CD14-positive monocyte (primary cell): ENCODE results near the gene NHLH2. TPM values are rescaled to one million over a fixed set of nuclear protein-coding genes. Genes with fewer than 3 reads are reported as not detected.

Experiments
- DNase-seq, 3 donors: peaks; one replicate each; pipeline ENCODE4 v3.0.0-alpha.2; 2011 to 2022
- H2AFZ ChIP-seq: 2 replicates; pipeline ENCODE4 v1.6.0; 2012; ENCODE audit warnings: mild to moderate bottlenecking, low read depth, low read length, inconsistent platforms; ENCODE audit not compliant: insufficient read depth, poor library complexity, severe bottlenecking
- H3K27ac ChIP-seq, 2 donors: 1 replicate in 1 of 2; 2 replicates in 1 of 2; pipeline ENCODE4 v1.5.1; 2012 to 2013; ENCODE audit warnings: low read length in 2 of 2, control low read depth in 1 of 2, inconsistent platforms in 1 of 2, low read depth in 1 of 2, mild to moderate bottlenecking in 1 of 2
- H3K27me3 ChIP-seq, 2 donors: one replicate each; pipeline versions ENCODE4 v1.6.0 to v1.6.1; 2011 to 2013; ENCODE audit warnings: low read length in 2 of 2; ENCODE audit not compliant: control insufficient read depth in 2 of 2, insufficient read depth in 2 of 2
- H3K36me3 ChIP-seq, 2 donors: replicated peaks in 1 of 2; 1 replicate in 1 of 2; 2 replicates in 1 of 2; pipeline versions ENCODE4 v1.5.1 to v1.6.1; 2012 to 2013; ENCODE audit warnings: low read length in 2 of 2, control low read depth in 1 of 2, inconsistent platforms in 1 of 2, mild to moderate bottlenecking in 1 of 2; ENCODE audit not compliant: insufficient read depth in 2 of 2, control insufficient read depth in 1 of 2
- H3K4me1 ChIP-seq, 2 donors: 1 replicate in 1 of 2; 2 replicates in 1 of 2; pipeline versions ENCODE4 v1.5.1 to v1.6.1; 2012 to 2013; ENCODE audit warnings: low read length in 2 of 2, control low read depth in 1 of 2, inconsistent platforms in 1 of 2, mild to moderate bottlenecking in 1 of 2, moderate library complexity in 1 of 2; ENCODE audit not compliant: insufficient read depth in 2 of 2, control insufficient read depth in 1 of 2
- H3K4me2 ChIP-seq: replicated peaks from 2 replicates; pipeline ENCODE3; 2012; ENCODE audit warnings: low read length, moderate library complexity, mild to moderate bottlenecking; ENCODE audit not compliant: poor library complexity, severe bottlenecking; ENCODE audit errors: extremely low read depth
- H3K4me3 ChIP-seq, 3 experiments: fragments of 200-600 bp in 1 of 3; sonication (generic) in 1 of 3; replicated peaks in 1 of 3; 1 replicate in 2 of 3; 2 replicates in 1 of 3; pipeline ENCODE4 v1.5.1; 2011 to 2013; ENCODE audit warnings: low read length in 3 of 3, mild to moderate bottlenecking in 3 of 3, control low read depth in 2 of 3, low read depth in 2 of 3, inconsistent platforms in 1 of 3, moderate library complexity in 1 of 3
- H3K79me2 ChIP-seq: 2 replicates; pipeline ENCODE4 v1.6.0; 2012; ENCODE audit warnings: mild to moderate bottlenecking, control low read depth, inconsistent platforms, low read length, moderate library complexity; ENCODE audit not compliant: insufficient read depth
- H3K9ac ChIP-seq: 2 replicates; pipeline ENCODE4 v1.6.0; 2017; ENCODE audit warnings: low read length, mild to moderate bottlenecking; ENCODE audit not compliant: insufficient read depth, poor library complexity, severe bottlenecking
- H3K9me3 ChIP-seq, 2 donors: replicated peaks in 1 of 2; 1 replicate in 1 of 2; 2 replicates in 1 of 2; pipeline versions ENCODE4 v1.5.1 to v1.6.1; 2012 to 2013; ENCODE audit warnings: low read length in 2 of 2, control low read depth in 1 of 2; ENCODE audit not compliant: control insufficient read depth in 1 of 2, insufficient read depth in 1 of 2
- H4K20me1 ChIP-seq: 2 replicates; pipeline ENCODE4 v1.6.0; 2012; ENCODE audit warnings: mild to moderate bottlenecking, low read length, control low read depth, moderate library complexity; ENCODE audit not compliant: insufficient read depth
- H3K27ac Mint-ChIP-seq, 7 donors: one replicate each; pipeline ENCODE4 v1.8.0; 2020; ENCODE audit warnings: mild to moderate bottlenecking in 7 of 7, mixed read lengths in 7 of 7, moderate library complexity in 6 of 7, inconsistent platforms in 2 of 7
- H3K27me3 Mint-ChIP-seq, 3 donors: one replicate each; pipeline ENCODE4 v1.8.0; 2021 to 2022; ENCODE audit warnings: low read depth in 3 of 3, mild to moderate bottlenecking in 3 of 3, mixed read lengths in 3 of 3, moderate library complexity in 3 of 3, inconsistent platforms in 1 of 3
- H3K36me3 Mint-ChIP-seq, 2 donors: one replicate each; pipeline ENCODE4 v1.8.0; 2020; ENCODE audit warnings: mixed read lengths in 2 of 2, inconsistent platforms in 1 of 2, mild to moderate bottlenecking in 1 of 2
- H3K4me1 Mint-ChIP-seq: one replicate; pipeline ENCODE4 v1.8.0; 2020; ENCODE audit warnings: mild to moderate bottlenecking, mixed read lengths
- H3K4me3 Mint-ChIP-seq, 2 donors: one replicate each; pipeline ENCODE4 v1.8.0; 2020; ENCODE audit warnings: mild to moderate bottlenecking in 2 of 2, mixed read lengths in 2 of 2, moderate library complexity in 1 of 2
- H3K9me3 Mint-ChIP-seq, 7 donors: one replicate each; pipeline ENCODE4 v1.8.0; 2020 to 2022; ENCODE audit warnings: mixed read lengths in 7 of 7, mild to moderate bottlenecking in 6 of 7, moderate library complexity in 6 of 7, inconsistent platforms in 2 of 7
- WGBS: methylation state at CpG from one replicate; pipeline ENCODE4 v1.1.5; 2013; ENCODE audit warnings: missing lambda C conversion rate; ENCODE audit not compliant: insufficient coverage; 5-methylcytosine and 5-hydroxymethylcytosine counted together
- intact Hi-C, 2 donors: fragments of 100-400 bp; cut with micrococcal nuclease; formaldehyde crosslinking; loops; one replicate each; pipeline versions ENCODE4 v1.15.0 to v1.15.1; 2023
- polyA plus RNA-seq, 3 donors: library from polyadenylated mRNA; depleted of rRNA in 1 of 3; unstranded in 2 of 3; stranded (reverse) in 1 of 3; fragments of 300-500 nt in 2 of 3; fragments of >200 nt in 1 of 3; fragmentation: Illumina TruSeq in 2 of 3; gene quantifications; 1 replicate in 2 of 3; 2 replicates in 1 of 3; pipeline ENCODE4 v1.2.3, GENCODE V29; 2012 to 2021
- TF ChIP-seq, protein P1 (sequence below): fragments of 200-600 bp; IDR thresholded peaks from one replicate; pipeline ENCODE4 v1.8.0; 2022; ENCODE audit warnings: antibody characterized with exemption, mild to moderate bottlenecking

NHLH2 gene
- polyA plus RNA-seq, 3 donors: 0.03 TPM; not detected in 2

DNA sequence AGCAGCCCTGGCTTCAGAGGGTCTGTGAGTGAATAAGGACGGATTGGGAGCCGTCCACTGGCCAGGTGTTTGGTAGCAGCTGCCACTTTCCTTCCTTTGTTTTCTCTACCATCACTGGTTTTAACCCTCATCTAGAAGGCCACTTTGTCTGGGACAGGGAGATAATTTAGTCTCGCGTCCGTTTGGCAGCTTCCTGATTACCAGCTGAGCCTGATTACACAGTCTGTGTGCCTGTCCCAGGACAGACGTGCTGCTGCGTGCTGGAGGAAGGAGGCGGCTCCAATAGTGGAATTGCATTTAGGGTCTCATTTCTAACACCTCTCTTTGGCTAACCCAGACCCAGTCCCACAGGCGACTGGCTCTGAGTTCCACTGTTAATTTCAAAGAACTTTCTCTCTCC lies 47.8 kb downstream of the NHLH2 start:
- peak overlapping the region in 1 of 7 donors; percentile 41 for H3K27ac Mint-ChIP-seq
- no peak overlapping the region for H3K27ac ChIP-seq
- no peak for DNase-seq
- H3K27me3 Mint-ChIP-seq: peaks cover 9 to 15% (median 10%) of the 10 kb centered on the region in 3 donors
- no peak overlapping the region for H2AFZ ChIP-seq
- TF ChIP-seq, protein P1, sequence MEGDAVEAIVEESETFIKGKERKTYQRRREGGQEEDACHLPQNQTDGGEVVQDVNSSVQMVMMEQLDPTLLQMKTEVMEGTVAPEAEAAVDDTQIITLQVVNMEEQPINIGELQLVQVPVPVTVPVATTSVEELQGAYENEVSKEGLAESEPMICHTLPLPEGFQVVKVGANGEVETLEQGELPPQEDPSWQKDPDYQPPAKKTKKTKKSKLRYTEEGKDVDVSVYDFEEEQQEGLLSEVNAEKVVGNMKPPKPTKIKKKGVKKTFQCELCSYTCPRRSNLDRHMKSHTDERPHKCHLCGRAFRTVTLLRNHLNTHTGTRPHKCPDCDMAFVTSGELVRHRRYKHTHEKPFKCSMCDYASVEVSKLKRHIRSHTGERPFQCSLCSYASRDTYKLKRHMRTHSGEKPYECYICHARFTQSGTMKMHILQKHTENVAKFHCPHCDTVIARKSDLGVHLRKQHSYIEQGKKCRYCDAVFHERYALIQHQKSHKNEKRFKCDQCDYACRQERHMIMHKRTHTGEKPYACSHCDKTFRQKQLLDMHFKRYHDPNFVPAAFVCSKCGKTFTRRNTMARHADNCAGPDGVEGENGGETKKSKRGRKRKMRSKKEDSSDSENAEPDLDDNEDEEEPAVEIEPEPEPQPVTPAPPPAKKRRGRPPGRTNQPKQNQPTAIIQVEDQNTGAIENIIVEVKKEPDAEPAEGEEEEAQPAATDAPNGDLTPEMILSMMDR: no peak
- no peak overlapping the region for H3K9ac ChIP-seq
- no peaks in the 10 kb centered on the region for H3K36me3 ChIP-seq
- no peaks in the 10 kb centered on the region for H3K4me1 Mint-ChIP-seq
- no peak overlapping the region for H3K4me2 ChIP-seq
- H3K27me3 ChIP-seq: no peaks in the 10 kb centered on the region
- no peaks in the 10 kb centered on the region for H3K79me2 ChIP-seq
- H3K4me3 Mint-ChIP-seq: no peak overlapping the region
- H3K4me1 ChIP-seq: no peaks in the 10 kb centered on the region
- 30% methylated on average over 2 of the region's 9 CpGs for whole genome bisulfite sequencing
- intact Hi-C loops: no loop called here
- H3K9me3 ChIP-seq: no peaks in the 10 kb centered on the region
- H3K36me3 Mint-ChIP-seq: no peaks in the 10 kb centered on the region
- H3K9me3 Mint-ChIP-seq: peaks cover 0 to 3% (median 1%) of the 10 kb centered on the region in 7 donors
- H4K20me1 ChIP-seq: no peaks in the 10 kb centered on the region
- no peak overlapping the region for H3K4me3 ChIP-seq

GRCh38 chr1:115791816-115792215 lies 49.1 kb downstream of the NHLH2 start:
- no peak for DNase-seq
- H3K79me2 ChIP-seq: no peaks in the 10 kb centered on the region

More at GRCh38 chr1:115791816-115792215, 49.1 kb downstream of the NHLH2 start:
- Mint-ChIP-seq H3K27ac (peak overlapping the region in 1 of 7 donors; percentile 54), H3K4me3 (no peak overlapping the region), H3K36me3 (no peaks in the 10 kb centered on the region), H3K9me3 (peaks cover 0 to 11% (median 5%) of the 10 kb centered on the region in 7 donors), H3K4me1 (no peaks in the 10 kb centered on the region), H3K27me3 (peaks cover 9 to 18% (median 10%) of the 10 kb centered on the region in 3 donors)
- Histone ChIP-seq H3K27ac (no peak overlapping the region), H3K9me3 (no peaks in the 10 kb centered on the region), H3K9ac (no peak overlapping the region), H2AFZ (no peak overlapping the region), H3K4me2 (no peak overlapping the region), H3K27me3 (no peaks in the 10 kb centered on the region), H3K4me1 (no peaks in the 10 kb centered on the region), H3K4me3 (no peak overlapping the region), H4K20me1 (no peaks in the 10 kb centered on the region), H3K36me3 (no peaks in the 10 kb centered on the region)
- WGBS: no CpG with 5 or more reads among the region's 3 CpGs
- intact Hi-C loops: no loop called here
- TF ChIP-seq, protein P1: no peak
